Liver (tissue), 3 donors: ENCODE results near the gene TBC1D22B.

ENCODE experiments used
- CTCF ChIP-seq: fragments of 150-350 bp; IDR thresholded peaks from 2 replicates; pipeline ENCODE4 v1.5.1; 2017; ENCODE audit warnings: improper control_type of control experiment, low read depth, low read length; ENCODE audit not compliant: missing input control
- FOXA1 ChIP-seq: IDR thresholded peaks from 2 replicates; pipeline ENCODE4 v1.6.1; 2016; ENCODE audit warnings: antibody characterized with exemption
- JUND ChIP-seq, 2 donors: IDR thresholded peaks; 2 replicates each; pipeline ENCODE4 v1.6.1; 2016; ENCODE audit warnings: antibody characterized with exemption in 2 of 2
- RAD21 ChIP-seq, 2 donors: IDR thresholded peaks; 2 replicates each; pipeline ENCODE4 v1.6.1; 2016; ENCODE audit warnings: antibody characterized with exemption in 2 of 2, mild to moderate bottlenecking in 2 of 2
- TAF1 ChIP-seq: conservative IDR thresholded peaks from 2 replicates; pipeline ENCODE4 v1.6.1; 2016; ENCODE audit warnings: antibody characterized with exemption, mild to moderate bottlenecking
- YY1 ChIP-seq: IDR thresholded peaks from 2 replicates; pipeline ENCODE4 v1.6.1; 2016; ENCODE audit warnings: antibody characterized with exemption, mild to moderate bottlenecking
- ZBTB33 ChIP-seq: IDR thresholded peaks from 2 replicates; pipeline ENCODE4 v1.6.1; 2016; ENCODE audit warnings: antibody characterized with exemption
- donor health status: healthy.
- donor health status: healthy.

GRCh38 chr6:37282371-37282770 is 24.8 kb downstream of the TBC1D22B start:
- TF ChIP-seq CTCF = no peak
- TF ChIP-seq JUND (IDR thresholded peaks at IDR 0.05) = no peak
- TF ChIP-seq ZBTB33 = no peak
- no peak for TF ChIP-seq TAF1
- TF ChIP-seq YY1 = no peak
- TF ChIP-seq RAD21 (IDR thresholded peaks at IDR 0.05) = no peak
- no peak for TF ChIP-seq FOXA1
